HCT116 (cell line): ENCODE data around the gene PAQR3. TPM values are rescaled to one million over a fixed set of nuclear protein-coding genes. Genes with fewer than 3 reads are reported as not detected.

Source experiments
- ATAC-seq: fragments of 200-7000 bp; cut with Tn5 transposase; 2 replicates; pipeline ENCODE4 v1.9.1; 2020; ENCODE audit warnings: mild to moderate bottlenecking, moderate library complexity
- BruUV-seq: library from RNA; stranded (reverse); fragments of 400-500 nt; replicated peaks from 2 replicates; lab custom pipeline; 2021; lab: Mats Ljungman, UMichigan
- CTCF ChIA-PET: fragments of 300-600 bp; sonication (Branson Sonifier 250); formaldehyde crosslinking; loops from one replicate; lab custom pipeline; 2021; ENCODE audit warnings: antibody characterized with exemption; lab: Charles Lee
- POLR2A ChIA-PET: fragments of 300-600, 350-600 bp; sonication (Branson Sonifier 250); formaldehyde crosslinking; loops from one replicate; lab custom pipeline; 2021; ENCODE audit warnings: antibody characterized with exemption; lab: Charles Lee
- RAD21 ChIA-PET, 2 experiments: fragments of 300-600 bp; sonication (Branson Sonifier 250); formaldehyde crosslinking; loops; one replicate each; lab custom pipeline; 2023; ENCODE audit warnings: low total read pairs in 2 of 2; ENCODE audit not compliant: uncharacterized antibody in 2 of 2, unreplicated experiment in 2 of 2, low non-redundant PET in 1 of 2; lab: Charles Lee
- DNase-seq: peaks from one replicate; pipeline ENCODE4 v3.0.0-alpha.2; 2010; ENCODE audit warnings: low read depth, low spot score
- H2AFZ ChIP-seq: fragments of 200-600 bp; shearing (Covaris generic), sonication (generic); 2 replicates; pipeline ENCODE4 v1.6.1; 2017; ENCODE audit warnings: low read depth, mixed run types, mixed read lengths, antibody characterized with exemption, low read length; ENCODE audit not compliant: poor library complexity, severe bottlenecking
- H3K27ac ChIP-seq: 2 replicates; pipeline ENCODE4 v1.5.1; 2012; ENCODE audit warnings: low read depth, low read length
- H3K27me3 ChIP-seq: fragments of 200-600 bp; sonication (generic); 2 replicates; pipeline ENCODE4 v1.6.1; 2016; ENCODE audit warnings: mixed run types, low read length, mixed read lengths; ENCODE audit not compliant: insufficient read depth
- H3K36me3 ChIP-seq, 2 experiments: fragments of 200-500 bp in 1 of 2; fragments of 200-600 bp in 1 of 2; sonication (Bioruptor generic) in 1 of 2; sonication (generic) in 1 of 2; 2 replicates each; pipeline versions ENCODE4 v1.5.1 to v1.6.1; 2014 to 2016; ENCODE audit warnings: low read length in 2 of 2, inconsistent platforms in 1 of 2, mixed read lengths in 1 of 2, mixed run types in 1 of 2; ENCODE audit not compliant: insufficient read depth in 2 of 2, control insufficient read depth in 1 of 2
- H3K4me1 ChIP-seq, 2 experiments: fragments of 200-600 bp in 1 of 2; sonication (generic) in 1 of 2; 2 replicates each; pipeline versions ENCODE4 v1.5.1 to v1.6.1; 2012 to 2017; ENCODE audit warnings: low read length in 2 of 2, inconsistent platforms in 1 of 2, mild to moderate bottlenecking in 1 of 2, mixed read lengths in 1 of 2, mixed run types in 1 of 2, moderate library complexity in 1 of 2; ENCODE audit not compliant: insufficient read depth in 2 of 2, control insufficient read depth in 1 of 2
- H3K4me2 ChIP-seq: fragments of 200-600 bp; sonication (generic); 2 replicates; pipeline ENCODE4 v1.6.1; 2017; ENCODE audit warnings: mixed run types, low read length, mixed read lengths
- H3K4me3 ChIP-seq, 2 experiments: fragments of 200-600 bp in 1 of 2; sonication (generic) in 1 of 2; replicated peaks in 1 of 2; 2 replicates each; pipeline ENCODE4 v1.5.1; 2011 to 2016; ENCODE audit warnings: low read length in 2 of 2, control low read depth in 1 of 2, low read depth in 1 of 2, mild to moderate bottlenecking in 1 of 2, mixed read lengths in 1 of 2, mixed run types in 1 of 2
- H3K79me2 ChIP-seq: fragments of 200-600 bp; sonication (generic); 2 replicates; pipeline ENCODE4 v1.6.1; 2017; ENCODE audit warnings: mild to moderate bottlenecking, mixed run types, low read length, moderate library complexity, mixed read lengths; ENCODE audit not compliant: insufficient read depth
- H3K9ac ChIP-seq: fragments of 200-600 bp; sonication (generic); 2 replicates; pipeline ENCODE4 v1.6.1; 2016; ENCODE audit warnings: low read length, mixed read lengths
- H3K9me2 ChIP-seq: fragments of 200-600 bp; sonication (generic), shearing (Covaris generic); 2 replicates; pipeline ENCODE4 v1.6.1; 2017; ENCODE audit warnings: mixed run types, mild to moderate bottlenecking, moderate library complexity; ENCODE audit not compliant: insufficient read depth
- H3K9me3 ChIP-seq, 2 experiments: fragments of 200-500 bp in 1 of 2; fragments of 200-600 bp in 1 of 2; sonication (Bioruptor generic) in 1 of 2; sonication (generic) in 1 of 2; 2 replicates each; pipeline ENCODE4 v1.6.1; 2014 to 2017; ENCODE audit warnings: low read length in 2 of 2, mixed read lengths in 2 of 2, inconsistent platforms in 1 of 2, low read depth in 1 of 2, mild to moderate bottlenecking in 1 of 2, mixed run types in 1 of 2, moderate library complexity in 1 of 2; ENCODE audit not compliant: control insufficient read depth in 1 of 2, insufficient read depth in 1 of 2
- H4K20me1 ChIP-seq: fragments of 200-600 bp; sonication (generic), shearing (Covaris generic); 2 replicates; pipeline ENCODE4 v1.6.1; 2017; ENCODE audit warnings: mixed run types, mild to moderate bottlenecking, moderate library complexity; ENCODE audit not compliant: insufficient read depth
- CBX3 ChIP-seq: IDR thresholded peaks from 2 replicates; pipeline ENCODE4 v1.6.1; 2012; ENCODE audit warnings: low read depth
- ELF1 ChIP-seq: IDR thresholded peaks from 2 replicates; pipeline ENCODE4 v1.6.1; 2012; ENCODE audit warnings: low read depth, borderline replicate concordance
- EZH2 ChIP-seq: fragments of 200-600 bp; sonication (generic); IDR thresholded peaks from 2 replicates; pipeline ENCODE4 v1.6.1; 2017; ENCODE audit warnings: antibody characterized with exemption, mixed run types
- EZH2phosphoT487 ChIP-seq: fragments of 200-600 bp; IDR thresholded peaks from 2 replicates; pipeline ENCODE4 v1.6.1; 2018; ENCODE audit warnings: antibody characterized with exemption, borderline replicate concordance
- FOSL1 ChIP-seq: IDR thresholded peaks from 2 replicates; pipeline ENCODE4 v1.6.1; 2012; ENCODE audit warnings: low read depth
- JUND ChIP-seq: IDR thresholded peaks from 2 replicates; pipeline ENCODE4 v1.6.1; 2012
- POLR2AphosphoS5 ChIP-seq: IDR thresholded peaks from 2 replicates; pipeline ENCODE4 v1.6.1; 2011; ENCODE audit warnings: mild to moderate bottlenecking, low read depth, low read length, moderate library complexity
- SRF ChIP-seq: IDR thresholded peaks from 2 replicates; pipeline ENCODE4 v1.6.1; 2012; ENCODE audit warnings: low read depth
- YY1 ChIP-seq: IDR thresholded peaks from 2 replicates; pipeline ENCODE4 v1.6.1; 2011; ENCODE audit warnings: low read length, low read depth, moderate library complexity, mild to moderate bottlenecking; ENCODE audit not compliant: insufficient replicate concordance; ENCODE audit errors: extremely low read depth
- ZFX ChIP-seq: fragments of 450-650 bp; IDR thresholded peaks from 2 replicates; pipeline ENCODE4 v1.6.1; 2017
- intact Hi-C: fragments of 100-400 bp; cut with micrococcal nuclease; formaldehyde crosslinking; loops from 2 replicates; pipeline ENCODE4 v1.10.0; 2022
- total RNA-seq: library from RNA; stranded (reverse); gene quantifications from one replicate; pipeline ENCODE4 v1.2.1, GENCODE V29; 2021; ENCODE audit not compliant: unreplicated experiment
- TF ChIP-seq, protein P1 (sequence below): IDR thresholded peaks from 2 replicates; pipeline ENCODE4 v1.6.1; 2011; ENCODE audit warnings: mild to moderate bottlenecking, low read length, moderate library complexity; ENCODE audit not compliant: insufficient replicate concordance; ENCODE audit errors: extremely low read depth
- TF ChIP-seq, protein P2 (sequence below): IDR thresholded peaks from 2 replicates; pipeline ENCODE4 v1.6.1; 2012

The PAQR3 gene
- total RNA-seq, 1 experiment from 2014 or later: 32.3 TPM

DNA sequence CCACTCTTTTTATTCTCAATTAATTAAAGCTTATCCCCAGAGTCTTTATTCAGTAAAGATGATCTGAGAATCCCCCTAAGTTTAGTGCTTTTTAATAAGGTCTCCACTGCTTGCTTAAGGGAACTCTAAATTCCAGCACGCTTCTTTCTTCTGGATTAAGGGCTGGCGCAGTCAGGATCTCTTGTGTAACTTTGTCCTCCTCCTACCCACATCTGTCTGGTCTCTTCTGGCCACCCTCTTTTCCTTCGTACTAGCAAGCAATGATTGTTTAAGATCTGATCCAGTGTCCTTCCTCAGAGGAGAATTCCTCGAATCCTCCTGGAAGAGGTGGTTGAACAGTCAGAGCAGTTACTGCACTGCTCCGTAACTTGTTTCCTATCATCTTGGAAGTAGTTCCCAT lies 14.0 kb upstream of the PAQR3 start:
- ChIA-PET RAD21 (interaction anchor here (0.6 to 0.8 kb wide), 2 partner anchors 62 to 663 kb away, joined by 3 to 4 read pairs; no protein-coding TSS in a partner anchor), POLR2A (no interaction called here), CTCF (interaction anchor here (0.9 to 3.2 kb wide), 5 partner anchors 11 to 1383 kb away, joined by 3 to 25 read pairs (median 4); partner anchors contain the start of gene CFAP299)
- Histone ChIP-seq H3K27me3 (no peaks in the 10 kb centered on the region), H2AFZ (no peak overlapping the region), H3K4me1 (no peaks in the 10 kb centered on the region), H4K20me1 (no peaks in the 10 kb centered on the region), H3K79me2 (no peaks in the 10 kb centered on the region), H3K36me3 (no peaks in the 10 kb centered on the region), H3K4me2 (no peak overlapping the region), H3K4me3 (no peak overlapping the region), H3K27ac (no peak overlapping the region), H3K9me2 (no peaks in the 10 kb centered on the region), H3K9me3 (no peaks in the 10 kb centered on the region), H3K9ac (no peak overlapping the region)
- TF ChIP-seq SRF: no peak
- TF ChIP-seq EZH2phosphoT487: no peak
- TF ChIP-seq, protein P1, sequence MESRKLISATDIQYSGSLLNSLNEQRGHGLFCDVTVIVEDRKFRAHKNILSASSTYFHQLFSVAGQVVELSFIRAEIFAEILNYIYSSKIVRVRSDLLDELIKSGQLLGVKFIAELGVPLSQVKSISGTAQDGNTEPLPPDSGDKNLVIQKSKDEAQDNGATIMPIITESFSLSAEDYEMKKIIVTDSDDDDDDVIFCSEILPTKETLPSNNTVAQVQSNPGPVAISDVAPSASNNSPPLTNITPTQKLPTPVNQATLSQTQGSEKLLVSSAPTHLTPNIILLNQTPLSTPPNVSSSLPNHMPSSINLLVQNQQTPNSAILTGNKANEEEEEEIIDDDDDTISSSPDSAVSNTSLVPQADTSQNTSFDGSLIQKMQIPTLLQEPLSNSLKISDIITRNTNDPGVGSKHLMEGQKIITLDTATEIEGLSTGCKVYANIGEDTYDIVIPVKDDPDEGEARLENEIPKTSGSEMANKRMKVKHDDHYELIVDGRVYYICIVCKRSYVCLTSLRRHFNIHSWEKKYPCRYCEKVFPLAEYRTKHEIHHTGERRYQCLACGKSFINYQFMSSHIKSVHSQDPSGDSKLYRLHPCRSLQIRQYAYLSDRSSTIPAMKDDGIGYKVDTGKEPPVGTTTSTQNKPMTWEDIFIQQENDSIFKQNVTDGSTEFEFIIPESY: no peak
- no peak for TF ChIP-seq JUND
- no peak for TF ChIP-seq FOSL1
- no peak for TF ChIP-seq ELF1
- TF ChIP-seq, protein P2, sequence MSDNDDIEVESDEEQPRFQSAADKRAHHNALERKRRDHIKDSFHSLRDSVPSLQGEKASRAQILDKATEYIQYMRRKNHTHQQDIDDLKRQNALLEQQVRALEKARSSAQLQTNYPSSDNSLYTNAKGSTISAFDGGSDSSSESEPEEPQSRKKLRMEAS: no peak
- no peak for TF ChIP-seq YY1
- TF ChIP-seq ZFX: no peak
- TF ChIP-seq POLR2AphosphoS5: no peak
- no peak for TF ChIP-seq EZH2
- TF ChIP-seq CBX3: no peak
- DNase-seq: no peak
- intact Hi-C loops: no loop called here
- no peak for ATAC-seq
- no TSS peak for BruUV-seq
